OCI-LY1 (cell line): ENCODE data around the gene PRODH.
"Not testable (repeated sequence)": the region's sequence is repeated elsewhere in the genome, so short reads cannot be mapped to it uniquely, and the experiment has no call there.

Experiments
- H2AFZ ChIP-seq: fragments of 200-600 bp; sonication (generic), shearing (Covaris generic); 2 replicates; pipeline ENCODE4 v1.6.0; 2014; ENCODE audit warnings: antibody characterized with exemption, mild to moderate bottlenecking, low read length
- H3F3A ChIP-seq: fragments of 200-600 bp; sonication (generic), shearing (Covaris generic); 2 replicates; pipeline ENCODE4 v1.6.0; 2014; ENCODE audit warnings: mild to moderate bottlenecking, antibody characterized with exemption, low read length, moderate library complexity; ENCODE audit not compliant: insufficient read depth
- H3K27ac ChIP-seq: fragments of 200-600 bp; sonication (generic); 2 replicates; pipeline ENCODE4 v1.5.1; 2014; ENCODE audit warnings: low read length, mixed run types, mild to moderate bottlenecking, low read depth; ENCODE audit not compliant: poor library complexity, severe bottlenecking
- H3K27me3 ChIP-seq: fragments of 200-600 bp; sonication (generic); 2 replicates; pipeline ENCODE4 v1.6.0; 2014; ENCODE audit warnings: antibody characterized with exemption, mild to moderate bottlenecking, low read length, moderate library complexity; ENCODE audit not compliant: insufficient read depth
- H3K36me3 ChIP-seq: fragments of 200-600 bp; sonication (generic); 2 replicates; pipeline ENCODE4 v1.6.1; 2014; ENCODE audit warnings: mild to moderate bottlenecking, antibody characterized with exemption, low read length, moderate library complexity, mixed read lengths; ENCODE audit not compliant: insufficient read depth
- H3K4me1 ChIP-seq: fragments of 200-600 bp; sonication (generic); 2 replicates; pipeline ENCODE4 v1.5.1; 2014; ENCODE audit warnings: mild to moderate bottlenecking, low read length, moderate library complexity; ENCODE audit not compliant: insufficient read depth, severe bottlenecking
- H3K4me2 ChIP-seq: fragments of 200-600 bp; sonication (generic), shearing (Covaris generic); 2 replicates; pipeline ENCODE4 v1.6.1; 2014; ENCODE audit warnings: low read length
- H3K4me3 ChIP-seq: fragments of 200-600 bp; sonication (generic); 2 replicates; pipeline ENCODE4 v1.5.1; 2014; ENCODE audit warnings: low read length, low read depth, mild to moderate bottlenecking, mixed read lengths; ENCODE audit not compliant: poor library complexity, severe bottlenecking
- H3K79me2 ChIP-seq: fragments of 200-600 bp; shearing (Covaris generic); 2 replicates; pipeline ENCODE4 v1.6.1; 2016; ENCODE audit warnings: mixed run types, low read length, mixed read lengths; ENCODE audit not compliant: insufficient read depth
- H3K9ac ChIP-seq: fragments of 200-600 bp; sonication (generic), shearing (Covaris generic); 2 replicates; pipeline ENCODE4 v1.6.1; 2014; ENCODE audit warnings: mild to moderate bottlenecking, low read length, mixed read lengths
- H3K9me2 ChIP-seq: fragments of 200-600 bp; sonication (generic), shearing (Covaris generic); 2 replicates; pipeline ENCODE4 v1.6.1; 2014; ENCODE audit warnings: low read depth, mild to moderate bottlenecking, low read length, mixed read lengths
- H3K9me3 ChIP-seq: fragments of 200-600 bp; shearing (Covaris generic); 2 replicates; pipeline ENCODE4 v1.6.1; 2014; ENCODE audit warnings: low read length, mixed read lengths
- H4K20me1 ChIP-seq: fragments of 200-600 bp; sonication (generic), shearing (Covaris generic); 2 replicates; pipeline ENCODE4 v1.6.0; 2016; ENCODE audit warnings: mild to moderate bottlenecking, low read length; ENCODE audit not compliant: insufficient read depth
- EZH2 ChIP-seq: fragments of 200-600 bp; sonication (generic), shearing (Covaris generic); IDR thresholded peaks from 2 replicates; pipeline ENCODE4 v1.8.0; 2017; ENCODE audit warnings: borderline replicate concordance, mixed run types, mild to moderate bottlenecking, antibody characterized with exemption, low read length, moderate library complexity, mixed read lengths
- TF ChIP-seq, protein P1 (sequence below): fragments of 200-600 bp; sonication (generic), shearing (Covaris generic); IDR thresholded peaks from 2 replicates; pipeline ENCODE4 v1.5.1; 2017; ENCODE audit warnings: mild to moderate bottlenecking, antibody characterized with exemption, low read length, moderate library complexity, mixed read lengths

The PRODH gene

DNA sequence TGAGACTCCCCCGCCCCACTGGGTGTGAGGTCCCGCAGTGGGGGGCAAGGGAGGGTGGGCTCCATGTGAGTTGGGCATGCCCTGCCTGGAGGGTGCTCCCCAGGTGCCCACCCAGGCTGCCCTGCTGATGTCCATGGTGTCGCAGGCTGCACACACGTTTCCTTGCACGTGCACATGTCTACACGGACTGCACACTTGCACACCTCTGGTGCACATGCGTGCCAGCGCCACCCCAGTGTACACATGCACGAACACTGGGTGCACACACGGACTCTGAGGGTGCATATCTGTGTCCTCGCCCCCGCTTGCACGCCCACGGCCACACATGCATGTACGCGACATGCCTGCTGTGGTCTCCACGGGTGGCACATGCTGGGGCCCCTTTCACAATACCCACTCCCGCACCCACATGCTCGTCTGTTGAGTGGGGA, 35.2 kb upstream of the PRODH start:
- no peaks in the 10 kb centered on the region for H3K4me1 ChIP-seq
- H4K20me1 ChIP-seq, result no peaks in the 10 kb centered on the region
- no peaks in the 10 kb centered on the region for H3K79me2 ChIP-seq
- TF ChIP-seq, protein P1, sequence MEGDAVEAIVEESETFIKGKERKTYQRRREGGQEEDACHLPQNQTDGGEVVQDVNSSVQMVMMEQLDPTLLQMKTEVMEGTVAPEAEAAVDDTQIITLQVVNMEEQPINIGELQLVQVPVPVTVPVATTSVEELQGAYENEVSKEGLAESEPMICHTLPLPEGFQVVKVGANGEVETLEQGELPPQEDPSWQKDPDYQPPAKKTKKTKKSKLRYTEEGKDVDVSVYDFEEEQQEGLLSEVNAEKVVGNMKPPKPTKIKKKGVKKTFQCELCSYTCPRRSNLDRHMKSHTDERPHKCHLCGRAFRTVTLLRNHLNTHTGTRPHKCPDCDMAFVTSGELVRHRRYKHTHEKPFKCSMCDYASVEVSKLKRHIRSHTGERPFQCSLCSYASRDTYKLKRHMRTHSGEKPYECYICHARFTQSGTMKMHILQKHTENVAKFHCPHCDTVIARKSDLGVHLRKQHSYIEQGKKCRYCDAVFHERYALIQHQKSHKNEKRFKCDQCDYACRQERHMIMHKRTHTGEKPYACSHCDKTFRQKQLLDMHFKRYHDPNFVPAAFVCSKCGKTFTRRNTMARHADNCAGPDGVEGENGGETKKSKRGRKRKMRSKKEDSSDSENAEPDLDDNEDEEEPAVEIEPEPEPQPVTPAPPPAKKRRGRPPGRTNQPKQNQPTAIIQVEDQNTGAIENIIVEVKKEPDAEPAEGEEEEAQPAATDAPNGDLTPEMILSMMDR, result no peak
- no peak for TF ChIP-seq EZH2
- H3K9ac ChIP-seq, result no peak overlapping the region
- no peaks in the 10 kb centered on the region for H3K36me3 ChIP-seq
- H3F3A ChIP-seq, result no peaks in the 10 kb centered on the region
- H3K4me3 ChIP-seq, result no peak overlapping the region
- no peaks in the 10 kb centered on the region for H3K27me3 ChIP-seq
- H3K9me3 ChIP-seq, result no peaks in the 10 kb centered on the region
- H3K27ac ChIP-seq, result no peak overlapping the region
- H2AFZ ChIP-seq, result no peak overlapping the region
- H3K4me2 ChIP-seq, result no peak overlapping the region
- no peaks in the 10 kb centered on the region for H3K9me2 ChIP-seq

DNA sequence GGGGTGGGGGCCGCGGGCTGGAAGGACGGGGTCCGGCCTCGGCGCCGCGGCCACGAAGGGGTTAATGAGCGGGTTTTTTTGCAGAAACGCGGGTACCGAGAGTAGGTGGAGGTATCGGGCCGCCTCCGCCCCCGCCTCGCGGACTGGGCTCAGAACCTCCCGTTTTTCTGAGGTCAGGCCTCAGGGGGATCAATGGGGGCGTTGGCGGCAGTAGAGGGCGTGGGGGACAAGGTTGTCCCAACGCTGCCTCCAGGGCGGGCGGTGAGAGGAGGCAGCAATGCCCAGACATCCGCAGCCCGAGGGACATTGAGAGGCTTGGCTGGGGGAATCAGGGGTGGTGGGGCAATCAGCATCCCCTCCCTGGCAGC, 34.8 kb upstream of the PRODH start:
- no peak overlapping the region for H2AFZ ChIP-seq
- H3K27ac ChIP-seq, result no peak overlapping the region
- H3K79me2 ChIP-seq, result no peaks in the 10 kb centered on the region
- no peaks in the 10 kb centered on the region for H3F3A ChIP-seq
- no peak overlapping the region for H3K4me3 ChIP-seq
- H4K20me1 ChIP-seq, result no peaks in the 10 kb centered on the region
- TF ChIP-seq, protein P1, result no peak
- no peak for TF ChIP-seq EZH2
- no peak overlapping the region for H3K9ac ChIP-seq
- no peaks in the 10 kb centered on the region for H3K27me3 ChIP-seq
- H3K36me3 ChIP-seq, result no peaks in the 10 kb centered on the region
- H3K4me2 ChIP-seq, result no peak overlapping the region
- no peaks in the 10 kb centered on the region for H3K9me2 ChIP-seq
- H3K9me3 ChIP-seq, result no peaks in the 10 kb centered on the region
- H3K4me1 ChIP-seq, result no peaks in the 10 kb centered on the region

DNA sequence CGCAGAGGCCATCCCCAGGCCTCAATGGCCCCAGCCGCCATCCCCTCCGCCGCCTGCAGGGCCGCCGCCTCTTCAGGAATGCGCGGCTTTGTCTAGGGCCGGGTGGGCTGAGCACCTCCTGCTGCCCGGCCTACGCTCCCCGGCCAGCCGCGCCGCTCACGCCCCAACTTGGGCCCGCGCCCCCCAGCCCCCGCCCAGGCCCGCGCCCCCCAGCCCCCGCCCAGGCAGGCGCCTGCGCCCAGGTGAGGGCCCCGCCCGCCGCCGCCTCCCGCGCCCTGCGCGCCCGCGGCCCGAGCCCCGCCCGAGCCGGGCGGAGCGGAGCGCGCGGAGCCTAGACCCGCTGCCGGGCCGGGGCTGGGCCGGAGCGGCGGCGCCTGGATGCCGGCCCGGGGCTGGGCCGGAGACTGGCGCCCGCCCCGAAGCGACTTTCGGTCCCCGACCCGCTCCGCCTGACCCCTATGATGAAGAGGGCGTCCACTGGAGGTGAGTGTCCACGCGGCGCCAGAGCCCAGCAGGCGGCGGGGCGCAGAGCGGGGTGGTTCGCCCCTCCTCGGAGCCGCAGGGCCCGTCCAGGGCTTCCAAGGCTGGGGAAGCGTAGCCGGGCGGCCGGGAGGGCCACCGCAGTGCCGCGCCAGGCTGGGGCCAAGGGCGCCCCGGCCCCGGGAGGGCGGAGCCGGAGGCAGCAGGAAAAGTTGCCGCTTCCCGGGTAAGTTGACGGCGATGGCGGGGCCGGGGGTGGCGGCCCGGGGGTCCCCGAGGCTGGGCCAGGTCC, 34.3 kb upstream of the PRODH start:
- Histone ChIP-seq H3K4me2 (no peak overlapping the region), H3K4me3 (no peak overlapping the region)

GRCh38 chr22:18969158-18969942, 33.3 kb upstream of the PRODH start:
- not testable (repeated sequence) for H3K4me3 ChIP-seq, H3K36me3 ChIP-seq, H4K20me1 ChIP-seq, H3K4me1 ChIP-seq, H2AFZ ChIP-seq, H3K9ac ChIP-seq, H3K27me3 ChIP-seq, H3K4me2 ChIP-seq, H3K9me3 ChIP-seq, H3K9me2 ChIP-seq, H3F3A ChIP-seq, H3K27ac ChIP-seq, H3K79me2 ChIP-seq

More for the DNA sequence above, 34.3 kb upstream of the PRODH start:
- Histone ChIP-seq H3F3A (no peaks in the 10 kb centered on the region), H3K36me3 (no peaks in the 10 kb centered on the region), H2AFZ (no peak overlapping the region), H3K9me2 (no peaks in the 10 kb centered on the region), H3K79me2 (no peaks in the 10 kb centered on the region), H3K9me3 (no peaks in the 10 kb centered on the region), H3K27me3 (no peaks in the 10 kb centered on the region), H3K9ac (no peak overlapping the region), H4K20me1 (no peaks in the 10 kb centered on the region), H3K27ac (no peak overlapping the region), H3K4me1 (no peaks in the 10 kb centered on the region)
- TF ChIP-seq EZH2, result no peak
- TF ChIP-seq, protein P1, result no peak
